HG03457 (cell line): ENCODE results near the gene GPATCH2.
"Not testable (repeated sequence)": the region's sequence is repeated elsewhere in the genome, so short reads cannot be mapped to it uniquely, and the experiment has no call there.

Experiments used
- ATAC-seq: cut with Tn5 transposase; IDR thresholded peaks from one replicate; pipeline ENCODE4 v1.9.1; 2021; ENCODE audit warnings: moderate number of reproducible peaks; ENCODE audit not compliant: unreplicated experiment

Gene GPATCH2

GRCh38 chr1:217527151-217527550, 103.7 kb downstream of the GPATCH2 start:
- ATAC-seq = no peak

DNA sequence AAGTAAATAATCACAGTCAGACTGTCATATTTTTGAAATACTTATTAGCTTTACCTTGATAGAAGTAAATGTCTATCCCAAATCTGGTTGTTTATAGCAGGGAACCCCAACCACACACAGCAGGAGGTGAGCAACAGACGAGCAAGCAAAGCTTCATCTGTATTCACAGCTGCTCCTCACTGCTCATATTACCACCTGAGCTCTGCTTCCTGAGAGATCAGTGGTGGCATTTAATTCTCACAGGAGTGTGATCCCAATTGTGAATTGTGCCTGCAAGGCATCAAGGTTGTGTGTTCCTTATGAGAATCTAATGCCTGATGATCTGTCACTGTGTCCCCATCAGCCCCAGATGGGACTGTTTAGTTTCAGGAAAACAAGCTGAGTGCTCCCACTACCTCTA, 104.3 kb downstream of the GPATCH2 start:
- ATAC-seq = no peak

DNA sequence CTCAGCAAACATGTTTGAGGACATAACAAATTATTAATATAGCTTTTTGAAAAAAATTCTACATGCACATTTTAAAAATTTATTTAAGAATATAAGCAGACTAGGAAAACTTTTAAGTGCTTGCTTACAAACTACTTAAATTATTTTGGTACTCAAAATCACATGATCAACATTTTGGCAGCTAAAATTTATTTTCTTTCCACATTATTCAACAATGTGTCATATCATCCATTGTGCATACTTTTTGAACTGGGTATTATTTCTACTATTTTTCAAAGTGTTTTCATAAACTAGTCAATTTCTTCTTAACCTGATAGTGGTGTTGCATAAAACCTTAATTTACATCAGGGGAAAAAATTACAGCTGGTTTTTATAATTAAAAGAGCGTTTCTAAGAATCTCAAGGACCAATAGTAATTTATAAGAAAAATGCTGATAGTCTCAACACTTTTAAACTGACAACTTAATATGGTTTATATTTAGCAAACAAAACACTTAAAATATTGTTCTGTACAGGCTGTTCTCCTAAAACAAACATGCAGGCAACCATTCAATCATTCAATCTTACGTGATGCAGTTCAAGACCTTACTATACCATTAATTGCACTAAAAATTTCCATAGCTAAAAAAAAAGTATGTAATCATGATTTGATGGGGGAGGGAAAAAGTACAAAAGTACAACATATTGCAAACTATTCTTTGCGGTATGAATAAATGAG, 105.0 kb downstream of the GPATCH2 start:
- ATAC-seq = no peak

DNA sequence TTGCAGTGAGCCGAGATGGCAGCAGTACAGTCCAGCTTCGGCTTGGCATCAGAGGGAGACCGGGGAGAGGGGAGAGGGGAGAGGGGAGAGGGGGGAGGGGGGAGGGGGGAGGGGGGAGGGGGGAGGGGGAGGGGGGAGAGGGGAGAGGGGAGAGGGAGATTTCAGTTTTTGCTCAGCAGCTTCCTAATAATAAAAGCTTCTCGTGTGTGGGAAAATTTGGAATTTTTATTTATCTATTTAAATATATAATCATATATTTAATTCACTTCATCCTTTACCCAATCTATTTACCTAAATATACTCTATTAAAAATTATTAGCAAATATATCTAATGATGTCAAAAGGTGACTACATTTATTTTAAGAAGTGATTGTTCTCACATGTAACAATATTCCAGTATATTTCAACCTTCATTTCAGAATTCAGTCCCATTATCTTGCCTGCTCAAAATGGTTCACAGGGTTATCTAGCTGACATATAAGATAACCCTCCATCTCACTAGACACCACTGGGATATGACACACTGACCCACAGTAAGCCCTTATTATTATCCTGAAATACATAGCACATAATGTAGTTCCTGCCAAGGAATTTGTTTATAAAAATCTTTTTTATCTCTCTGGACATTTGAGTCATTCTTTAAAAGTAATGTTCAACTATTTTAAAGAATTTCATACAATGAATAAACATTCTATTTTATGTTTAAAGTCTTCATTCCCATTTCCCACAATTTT, 105.9 kb downstream of the GPATCH2 start:
- ATAC-seq = no peak

DNA sequence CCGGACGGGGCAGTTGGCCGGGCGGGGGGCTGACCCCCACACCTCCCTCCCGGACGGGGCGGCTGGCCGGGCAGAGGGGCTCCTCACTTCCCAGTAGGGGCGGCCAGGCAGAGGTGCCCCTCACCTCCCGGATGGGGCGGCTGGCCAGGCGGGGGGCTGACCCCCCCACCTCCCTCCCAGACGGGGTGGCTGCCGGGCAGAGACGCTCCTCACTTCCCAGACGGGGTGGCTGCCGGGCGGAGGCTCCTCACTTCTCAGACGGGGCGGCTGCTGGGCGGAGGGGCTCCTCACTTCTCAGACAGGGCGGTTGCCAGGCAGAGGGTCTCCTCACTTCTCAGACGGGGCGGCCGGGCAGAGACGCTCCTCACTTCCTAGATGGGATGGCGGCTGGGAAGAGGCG, 107.0 kb downstream of the GPATCH2 start:
- ATAC-seq = not testable (repeated sequence)

DNA sequence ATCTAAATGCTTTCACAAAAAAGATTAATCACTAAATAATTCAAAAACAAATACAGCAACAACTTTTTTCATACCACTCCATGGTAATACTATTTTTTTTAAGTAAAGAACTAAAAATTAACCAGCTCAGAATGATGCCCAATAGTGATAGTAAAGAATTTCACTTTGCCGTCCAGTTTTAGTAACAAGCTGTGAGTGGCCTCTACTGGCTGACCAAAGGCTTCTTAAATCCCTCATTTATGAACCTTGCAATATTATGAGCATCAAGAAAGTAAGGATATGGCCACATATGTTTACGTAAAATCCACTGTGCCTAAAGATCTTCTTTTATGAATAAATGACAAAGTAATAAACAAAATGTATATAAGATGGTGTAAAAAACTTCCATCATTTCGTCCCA, 108.6 kb downstream of the GPATCH2 start:
- no peak for ATAC-seq

- ATAC-seq = no peak
Measured at GRCh38 chr1:217521317-217521716, 109.6 kb downstream of the GPATCH2 start.

- ATAC-seq = no peak
Measured at GRCh38 chr1:217506878-217507277, 124.0 kb downstream of the GPATCH2 start.

- no peak for ATAC-seq
Measured at GRCh38 chr1:217498209-217498608, 132.7 kb downstream of the GPATCH2 start.

GRCh38 chr1:217495249-217495648, 135.6 kb downstream of the GPATCH2 start:
- ATAC-seq = peak; percentile 87

- ATAC-seq = peak; percentile 59
Measured at GRCh38 chr1:217494767-217495166, 136.1 kb downstream of the GPATCH2 start.

GRCh38 chr1:217493290-217493689, 137.6 kb downstream of the GPATCH2 start:
- ATAC-seq = no peak

GRCh38 chr1:217484871-217485270, 146.0 kb downstream of the GPATCH2 start:
- no peak for ATAC-seq

GRCh38 chr1:217482356-217483102, 148.4 kb downstream of the GPATCH2 start:
- peak; percentile 99 for ATAC-seq

DNA sequence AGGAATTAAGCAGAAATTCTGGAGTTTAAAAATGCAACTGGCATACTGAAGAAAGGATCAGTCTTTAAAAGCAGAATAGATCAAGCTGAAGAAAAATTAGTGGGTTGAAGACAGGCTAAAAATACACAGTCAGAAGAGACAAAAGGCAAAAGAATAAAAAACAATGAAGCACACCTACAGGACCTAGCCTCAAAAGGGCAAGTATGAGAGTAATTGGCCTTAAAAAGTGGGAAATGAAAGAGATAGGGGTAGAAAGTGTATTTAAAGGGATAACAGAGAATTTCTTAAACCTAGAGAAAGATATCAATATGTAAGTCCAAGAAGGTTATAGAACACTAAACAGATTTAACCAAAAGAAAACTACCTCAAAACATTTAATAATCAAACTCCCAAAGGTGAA, 152.4 kb downstream of the GPATCH2 start:
- no peak for ATAC-seq

DNA sequence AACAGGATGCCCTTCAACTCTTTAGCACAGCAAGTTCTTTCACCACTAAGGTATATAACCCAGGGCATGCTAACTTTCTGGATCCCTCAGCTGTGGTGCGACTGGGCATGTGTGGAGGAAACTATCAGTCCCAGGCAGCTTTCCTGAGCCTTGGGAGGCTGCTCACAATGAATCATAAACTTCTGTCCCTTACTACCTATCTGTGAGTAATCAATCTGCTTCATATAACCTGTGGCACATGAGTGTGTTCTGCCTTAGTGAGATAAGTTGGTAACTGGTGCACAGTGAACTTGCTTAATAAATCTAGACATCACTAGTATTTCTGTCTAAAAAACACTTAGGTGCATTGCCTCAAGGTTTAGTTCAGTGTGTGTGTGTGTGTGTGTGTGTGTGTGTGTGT, 158.0 kb downstream of the GPATCH2 start:
- ATAC-seq = no peak

DNA sequence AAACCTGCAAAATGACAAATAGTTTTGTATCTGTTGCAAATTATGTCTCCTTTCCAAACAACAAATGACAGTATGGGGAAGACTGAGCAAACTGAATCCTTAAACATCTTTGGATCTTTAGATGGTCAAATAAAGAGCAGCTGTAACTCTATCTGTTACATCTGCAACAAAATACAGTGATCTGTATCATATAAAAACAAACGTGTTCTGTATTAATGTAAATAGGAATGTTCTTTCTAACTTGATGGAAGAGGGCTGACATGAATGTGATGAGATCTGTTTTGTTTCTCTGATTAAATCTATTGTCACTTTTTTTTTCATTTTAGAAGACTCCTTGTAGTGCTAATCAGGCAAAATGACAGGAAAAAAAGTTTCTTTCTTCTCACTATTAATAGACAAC, 159.5 kb downstream of the GPATCH2 start:
- ATAC-seq = no peak

GRCh38 chr1:217469983-217470382, 160.9 kb downstream of the GPATCH2 start:
- ATAC-seq = no peak

- ATAC-seq = no peak
Measured at GRCh38 chr1:217465102-217465501, 165.8 kb downstream of the GPATCH2 start.

GRCh38 chr1:217462666-217463065, 168.2 kb downstream of the GPATCH2 start:
- no peak for ATAC-seq

DNA sequence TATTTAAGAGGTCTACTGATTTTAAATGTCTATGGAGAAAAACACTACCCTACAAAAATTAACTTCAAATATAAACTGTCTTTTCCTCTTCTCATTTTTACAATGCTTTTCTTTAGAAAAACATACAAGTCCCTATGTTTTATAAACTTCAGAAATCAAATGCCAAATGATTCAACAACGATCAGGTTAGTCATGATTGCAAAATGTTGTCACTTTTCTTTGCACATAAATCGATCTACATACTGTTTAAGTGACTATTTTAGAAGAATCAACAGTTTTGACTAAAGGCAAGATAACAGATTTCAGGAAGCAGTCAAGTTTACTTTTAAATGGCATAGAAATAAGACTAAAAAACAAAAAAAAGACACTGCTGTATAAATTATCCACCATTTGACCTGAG, 168.7 kb downstream of the GPATCH2 start:
- ATAC-seq = no peak

DNA sequence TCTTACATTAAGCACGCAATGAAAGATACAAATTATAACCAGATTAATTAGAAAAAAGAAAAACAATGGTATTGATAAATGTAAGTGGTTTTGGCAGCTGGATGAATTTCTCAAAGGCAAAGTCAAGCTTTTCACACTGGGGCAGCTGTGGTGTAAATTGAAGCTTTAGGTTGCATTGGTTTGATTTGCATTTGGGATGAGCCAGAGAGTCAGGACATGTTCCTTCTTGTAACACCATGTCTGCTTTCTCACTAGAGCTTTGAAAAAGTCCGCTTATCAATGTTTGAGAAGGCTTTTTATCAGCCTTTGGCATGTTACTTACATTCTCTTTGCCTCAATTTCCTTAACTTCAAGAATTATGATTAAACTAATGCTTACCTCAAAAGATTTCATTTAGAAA, 173.9 kb downstream of the GPATCH2 start:
- ATAC-seq = no peak
